Measurements from ENCODE around the gene ZNF609.

The ZNF609 gene, protein sequence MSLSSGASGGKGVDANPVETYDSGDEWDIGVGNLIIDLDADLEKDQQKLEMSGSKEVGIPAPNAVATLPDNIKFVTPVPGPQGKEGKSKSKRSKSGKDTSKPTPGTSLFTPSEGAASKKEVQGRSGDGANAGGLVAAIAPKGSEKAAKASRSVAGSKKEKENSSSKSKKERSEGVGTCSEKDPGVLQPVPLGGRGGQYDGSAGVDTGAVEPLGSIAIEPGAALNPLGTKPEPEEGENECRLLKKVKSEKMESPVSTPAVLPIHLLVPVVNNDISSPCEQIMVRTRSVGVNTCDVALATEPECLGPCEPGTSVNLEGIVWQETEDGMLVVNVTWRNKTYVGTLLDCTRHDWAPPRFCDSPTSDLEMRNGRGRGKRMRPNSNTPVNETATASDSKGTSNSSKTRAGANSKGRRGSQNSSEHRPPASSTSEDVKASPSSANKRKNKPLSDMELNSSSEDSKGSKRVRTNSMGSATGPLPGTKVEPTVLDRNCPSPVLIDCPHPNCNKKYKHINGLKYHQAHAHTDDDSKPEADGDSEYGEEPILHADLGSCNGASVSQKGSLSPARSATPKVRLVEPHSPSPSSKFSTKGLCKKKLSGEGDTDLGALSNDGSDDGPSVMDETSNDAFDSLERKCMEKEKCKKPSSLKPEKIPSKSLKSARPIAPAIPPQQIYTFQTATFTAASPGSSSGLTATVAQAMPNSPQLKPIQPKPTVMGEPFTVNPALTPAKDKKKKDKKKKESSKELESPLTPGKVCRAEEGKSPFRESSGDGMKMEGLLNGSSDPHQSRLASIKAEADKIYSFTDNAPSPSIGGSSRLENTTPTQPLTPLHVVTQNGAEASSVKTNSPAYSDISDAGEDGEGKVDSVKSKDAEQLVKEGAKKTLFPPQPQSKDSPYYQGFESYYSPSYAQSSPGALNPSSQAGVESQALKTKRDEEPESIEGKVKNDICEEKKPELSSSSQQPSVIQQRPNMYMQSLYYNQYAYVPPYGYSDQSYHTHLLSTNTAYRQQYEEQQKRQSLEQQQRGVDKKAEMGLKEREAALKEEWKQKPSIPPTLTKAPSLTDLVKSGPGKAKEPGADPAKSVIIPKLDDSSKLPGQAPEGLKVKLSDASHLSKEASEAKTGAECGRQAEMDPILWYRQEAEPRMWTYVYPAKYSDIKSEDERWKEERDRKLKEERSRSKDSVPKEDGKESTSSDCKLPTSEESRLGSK (N-terminal part only)

DNA sequence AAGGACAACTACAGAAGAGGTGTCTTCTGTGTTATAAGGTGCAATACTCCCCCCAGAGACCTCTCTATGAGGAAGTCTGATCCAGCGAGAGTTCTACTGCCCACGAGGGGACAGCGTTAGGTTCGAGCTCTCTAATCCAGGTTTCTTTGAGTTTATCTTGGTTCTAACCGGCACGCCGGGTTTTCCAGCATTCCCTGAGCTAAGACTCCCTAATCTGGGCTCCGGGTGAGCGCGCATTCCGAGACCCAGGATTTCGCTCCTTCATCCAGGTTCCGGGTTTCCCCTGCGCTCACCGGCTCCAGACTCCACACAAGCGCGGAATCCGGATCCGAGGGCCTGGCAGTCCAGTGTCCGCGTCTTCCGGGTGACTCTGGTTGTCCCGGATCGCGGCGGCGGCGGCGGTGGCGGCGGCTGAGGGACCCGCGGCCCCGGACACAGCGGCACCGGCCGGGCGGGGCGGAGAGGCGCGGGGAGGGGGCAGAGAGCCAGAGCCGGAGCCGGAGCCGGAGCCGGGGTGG lies at the start of gene ZNF609:
TSS of gene ZNF609 (plus strand) at position 373 of the 518 bp plus-strand sequence. CDS start 38,842 bp downstream, outside the sequence.
- DNase-seq (ENCODE audit: low spot score) = peak; percentile 84

DNA sequence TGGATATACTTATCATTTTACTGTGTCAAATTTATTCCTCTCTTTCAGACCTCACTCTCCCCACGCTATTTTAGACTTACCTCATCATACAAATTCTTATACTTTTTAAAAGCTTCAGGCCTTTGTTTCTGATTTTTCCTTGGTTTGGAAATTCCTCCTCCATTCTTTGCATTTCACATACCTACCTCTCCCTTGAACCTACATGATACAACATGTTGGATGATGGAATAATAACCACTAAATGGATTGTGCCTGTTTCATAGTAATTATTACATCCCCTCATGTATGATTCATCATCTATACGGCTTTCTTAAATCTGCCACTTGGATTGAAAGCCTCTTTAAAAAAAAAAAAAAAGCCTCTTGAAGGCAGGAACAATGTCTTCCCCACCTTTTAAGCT lies 48.2 kb upstream of the ZNF609 start:
- DNase-seq (ENCODE audit: low spot score) = no peak

DNA sequence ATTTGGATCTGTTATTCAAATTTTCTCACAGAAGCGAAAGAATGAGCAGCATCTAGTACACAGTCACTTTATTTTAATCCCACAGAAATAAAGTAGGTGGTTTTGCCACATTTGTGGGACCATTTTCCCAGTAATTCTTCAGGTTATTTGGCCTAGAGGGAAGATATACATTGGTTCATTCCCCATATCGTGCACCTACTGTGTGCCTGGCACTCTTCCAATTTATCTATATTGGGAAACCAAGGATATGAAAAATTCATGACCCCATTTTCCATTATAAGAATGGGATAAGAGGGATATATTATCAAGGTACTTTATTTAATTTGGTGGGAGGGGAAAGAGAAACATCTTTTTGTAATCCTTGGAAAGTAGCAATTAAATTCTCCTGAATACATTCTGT lies 37.7 kb upstream of the ZNF609 start:
- no peak for DNase-seq (ENCODE audit: low spot score)

DNA sequence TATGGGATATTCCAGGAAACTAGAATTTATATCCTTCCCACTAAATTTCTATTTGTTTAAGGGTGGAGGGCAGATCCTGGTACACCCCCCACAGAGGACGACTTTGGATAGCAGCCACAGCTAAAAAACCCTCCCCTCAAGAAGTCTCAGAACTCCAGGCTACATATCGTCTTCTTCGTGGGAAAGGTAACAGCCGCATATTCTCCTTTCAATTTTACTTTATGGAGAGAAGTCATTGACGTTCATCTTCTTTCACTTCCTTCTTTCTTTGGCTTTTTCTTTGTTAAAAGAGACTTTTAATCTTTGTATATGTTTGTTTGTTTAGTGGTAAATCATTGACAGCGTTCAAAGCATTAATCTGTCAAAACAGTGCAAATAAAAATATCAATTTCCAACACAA lies 36.4 kb upstream of the ZNF609 start:
- DNase-seq (ENCODE audit: low spot score) = no peak

DNA sequence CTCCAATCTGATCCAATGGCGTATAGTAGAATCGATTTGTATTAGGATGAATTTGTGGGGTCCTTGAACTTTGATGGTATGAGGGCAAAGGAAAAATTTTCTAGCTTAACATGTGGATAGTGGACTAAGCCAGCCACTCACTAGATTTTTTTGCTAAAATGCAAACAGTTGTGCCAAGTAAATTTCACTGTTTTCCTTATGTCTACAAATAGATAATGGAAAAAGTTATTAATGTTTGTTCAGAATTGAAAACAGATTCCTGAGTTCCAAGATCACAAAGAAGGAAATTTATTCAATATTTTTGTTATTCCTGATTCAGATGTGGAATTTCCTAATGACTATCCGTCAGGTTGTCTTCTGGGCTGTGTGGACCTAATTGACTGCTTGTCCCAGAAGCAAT lies 35.2 kb upstream of the ZNF609 start:
- DNase-seq (ENCODE audit: low spot score) = no peak

DNA sequence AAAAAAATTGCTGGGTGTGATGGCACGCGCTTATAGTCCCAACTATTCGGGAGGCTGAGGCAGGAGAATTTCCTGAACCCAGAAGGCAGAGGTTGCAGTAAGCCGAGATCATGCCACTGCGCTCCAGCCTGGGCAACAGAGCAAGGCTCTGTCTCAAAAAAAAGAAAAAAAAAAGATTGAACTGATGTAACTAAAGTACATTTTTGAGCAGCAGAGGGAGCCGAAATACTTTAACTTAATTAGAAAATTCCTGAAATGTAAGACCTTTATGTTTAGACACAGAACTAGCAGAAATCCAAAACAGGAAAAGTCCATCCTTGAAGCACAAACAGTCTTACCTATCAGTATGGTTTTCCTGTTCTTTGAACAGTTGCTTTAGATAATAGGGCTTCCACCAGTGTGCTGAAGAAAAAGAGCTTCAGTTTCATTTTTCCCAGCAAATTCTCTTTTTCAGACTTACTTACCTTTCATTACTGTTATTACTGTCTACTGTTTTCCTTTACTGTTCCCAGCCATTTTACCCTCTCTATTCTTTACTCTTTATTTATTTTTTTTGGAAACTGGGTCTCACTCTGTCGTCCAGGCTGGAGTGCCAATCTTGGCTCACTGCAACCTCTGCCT lies 33.4 kb upstream of the ZNF609 start:
- no peak for DNase-seq (ENCODE audit: low spot score)

DNA sequence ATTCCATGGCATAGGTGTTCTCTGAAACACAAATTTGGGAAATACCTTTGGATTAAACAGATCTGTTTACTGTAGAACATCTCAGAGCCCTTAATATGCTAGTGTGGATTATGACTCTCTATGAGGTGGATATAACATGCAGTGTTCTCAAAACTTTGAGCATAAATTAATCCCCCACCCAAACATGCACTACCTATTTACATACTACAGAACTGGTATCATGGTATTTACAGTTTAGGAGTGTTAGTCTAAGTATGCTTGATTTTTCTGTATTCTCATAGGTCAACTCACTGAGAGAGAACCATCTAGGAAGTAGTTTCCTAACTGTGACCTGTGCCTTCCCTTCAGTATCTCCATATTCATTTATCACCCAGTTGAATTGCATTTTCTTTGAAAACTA lies 30.9 kb upstream of the ZNF609 start:
- no peak for DNase-seq (ENCODE audit: low spot score)

DNA sequence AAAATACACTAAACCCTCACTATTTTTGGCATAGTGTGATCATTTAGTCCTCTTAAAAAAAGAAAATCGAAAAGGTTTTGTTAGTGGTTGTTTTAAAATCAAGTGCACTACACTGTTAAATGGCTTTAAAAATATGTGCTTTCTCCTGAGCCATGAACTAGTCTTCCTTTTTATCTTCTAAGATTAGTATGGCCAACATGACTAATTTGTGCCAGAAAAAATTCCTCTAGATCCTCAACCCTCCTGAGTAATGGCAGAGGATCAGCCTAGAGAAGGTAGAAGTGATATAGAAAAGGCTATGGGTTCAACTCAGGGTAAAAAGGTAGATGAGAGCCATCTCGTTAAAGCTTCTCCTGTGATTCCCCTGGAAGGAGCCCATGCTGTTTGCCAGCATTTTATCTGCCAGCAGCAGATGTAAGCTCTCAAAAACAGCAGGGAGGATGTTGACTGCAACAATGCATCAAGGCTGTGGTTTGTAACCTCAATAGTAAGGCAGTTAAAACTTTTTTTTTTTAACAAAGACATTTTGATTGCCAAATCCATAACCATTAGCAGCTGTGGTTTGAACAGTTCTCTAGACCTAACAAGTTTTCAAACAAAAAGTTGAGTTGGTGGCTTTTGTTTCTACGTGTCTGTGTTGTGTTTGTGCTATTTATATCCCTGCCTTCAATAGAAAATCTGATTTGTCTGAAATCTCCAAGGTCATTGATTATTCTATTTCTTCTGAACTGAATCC lies 30.2 kb upstream of the ZNF609 start:
- no peak for DNase-seq (ENCODE audit: low spot score)

DNA sequence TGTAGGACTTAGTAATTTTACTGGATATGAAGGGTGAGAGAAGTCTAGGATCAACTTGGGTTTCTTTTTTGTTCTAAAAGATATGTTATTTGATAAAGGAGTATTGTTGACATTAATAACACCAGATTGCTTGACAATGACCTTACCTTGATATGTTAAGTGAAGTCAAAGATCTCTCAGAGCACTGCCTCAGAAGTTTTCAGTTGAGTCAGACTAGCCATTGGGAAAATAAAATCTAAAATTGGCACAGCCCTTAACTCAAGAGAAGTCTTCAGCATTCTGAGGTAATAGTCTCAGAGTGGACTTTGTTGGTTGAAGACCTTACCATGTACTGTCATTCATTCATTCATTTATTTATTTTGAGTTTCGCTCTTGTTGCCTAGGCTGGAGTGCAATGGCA lies 22.4 kb upstream of the ZNF609 start:
- no peak for DNase-seq (ENCODE audit: low spot score)

DNA sequence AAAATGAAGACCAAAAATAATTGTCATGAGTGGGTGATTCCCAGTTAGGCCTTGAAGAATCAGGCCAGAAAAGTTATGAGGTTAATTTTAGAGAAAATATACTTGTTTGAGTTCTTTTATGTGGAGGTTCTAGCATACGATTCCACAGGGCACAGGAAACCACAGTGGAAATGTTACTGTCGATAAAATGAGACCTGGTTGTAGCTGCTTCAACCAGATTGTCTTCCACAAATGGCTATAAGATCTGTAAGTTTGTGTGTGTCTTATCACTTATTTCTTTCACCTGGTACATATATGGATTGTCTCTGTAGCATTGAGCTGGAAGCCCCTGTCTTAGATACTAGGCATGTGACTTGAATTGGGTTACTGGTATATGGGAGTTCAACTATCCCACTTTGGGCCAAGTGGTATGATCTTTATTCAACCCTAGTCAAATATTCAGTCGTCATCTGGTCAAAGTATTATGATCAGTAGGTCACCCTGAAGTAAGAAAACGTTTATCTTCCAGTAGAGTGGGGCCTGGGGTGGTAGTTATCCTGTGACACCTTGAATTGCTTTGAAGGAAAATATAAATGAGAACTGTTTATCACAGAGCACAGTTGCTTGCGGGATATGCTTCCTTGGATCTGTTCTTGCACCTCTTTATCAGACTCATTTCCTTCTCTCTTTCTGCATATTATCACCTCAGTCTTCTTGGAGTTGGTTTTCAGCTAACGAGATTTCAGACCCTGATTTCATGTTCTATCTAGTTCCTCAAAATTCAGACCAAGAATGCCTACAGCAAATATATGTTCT lies 21.5 kb upstream of the ZNF609 start:
- no peak for DNase-seq (ENCODE audit: low spot score)

DNA sequence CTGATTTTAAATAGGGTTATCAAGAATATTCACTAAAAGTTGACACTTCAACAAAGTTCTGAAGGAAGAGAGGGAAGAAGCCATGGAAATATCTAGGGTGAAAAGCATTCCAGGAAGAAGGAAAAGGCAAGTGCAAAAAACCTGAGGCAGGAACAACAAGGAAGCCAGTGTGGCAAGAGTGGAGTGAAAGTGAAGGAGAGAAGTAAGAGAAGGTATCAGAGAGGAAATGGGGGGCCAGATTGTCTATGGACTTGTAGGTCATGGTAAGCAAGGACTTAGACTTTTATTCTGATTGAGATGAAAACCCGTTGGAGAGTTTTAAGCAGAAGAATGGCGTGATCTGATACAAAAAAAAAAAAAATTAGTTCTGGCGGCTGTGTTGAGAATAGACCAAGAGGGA lies 18.5 kb upstream of the ZNF609 start:
- DNase-seq (ENCODE audit: low spot score) = no peak

DNA sequence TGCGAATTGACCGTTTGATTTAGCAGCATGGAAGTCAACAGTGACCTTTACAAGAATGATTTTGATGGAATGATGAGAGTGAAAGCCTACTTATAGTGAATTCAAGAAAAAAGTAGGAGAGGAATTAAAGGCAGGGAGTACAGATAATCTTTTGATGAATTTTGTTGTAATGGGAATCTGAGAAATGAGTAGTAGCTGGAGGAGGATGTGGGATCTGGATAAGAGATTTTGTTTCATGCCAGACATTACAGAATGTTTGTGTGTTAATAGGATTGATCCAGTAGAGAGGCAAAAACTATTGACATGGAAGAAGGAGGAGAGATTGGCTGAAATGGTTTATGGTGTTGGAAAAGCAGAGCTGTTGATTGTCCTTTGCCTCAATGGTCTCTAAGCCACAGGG lies 17.4 kb upstream of the ZNF609 start:
- no peak for DNase-seq (ENCODE audit: low spot score)

DNA sequence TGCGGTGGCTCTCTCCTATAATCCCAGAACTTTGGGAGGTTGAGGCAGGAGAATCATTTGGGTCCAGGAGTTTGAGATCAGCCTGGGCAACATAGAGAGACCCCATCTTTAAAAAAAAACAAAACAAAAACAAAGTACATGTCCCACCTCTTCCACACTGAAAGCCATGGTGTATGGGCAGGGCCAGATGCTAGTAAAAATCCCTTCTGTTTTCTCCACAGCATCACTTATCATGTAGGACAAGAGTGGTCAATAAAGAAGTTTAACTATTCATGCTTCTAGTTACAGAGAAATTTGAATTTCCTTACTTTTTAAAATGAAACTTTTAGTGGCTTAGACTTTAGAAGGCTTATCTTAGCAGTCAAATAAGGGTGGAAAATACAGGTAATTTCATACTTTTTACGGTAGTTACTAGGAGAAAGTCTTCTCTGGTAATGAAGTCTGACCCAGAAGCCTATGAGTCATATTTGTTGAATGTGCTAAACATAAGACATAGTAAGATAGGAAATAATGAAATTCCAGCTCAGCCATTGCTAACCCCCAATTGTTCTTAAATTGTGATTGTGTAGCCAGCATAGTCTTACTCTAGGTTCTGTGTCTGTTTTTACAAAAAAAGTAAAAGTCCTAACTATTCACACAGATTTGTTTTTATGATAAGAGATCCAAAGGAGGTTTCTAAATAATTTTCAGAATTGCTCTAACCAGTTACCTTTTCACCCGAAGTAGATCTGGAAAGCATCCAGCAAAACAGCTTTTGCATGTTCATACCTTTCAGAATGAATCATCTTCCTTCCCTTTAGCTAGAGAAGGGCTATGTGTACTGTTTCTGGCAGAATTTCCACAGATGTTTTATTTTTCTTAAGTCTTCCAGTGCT lies 16.4 kb upstream of the ZNF609 start:
- peak; percentile 27 for DNase-seq (ENCODE audit: low spot score)

DNA sequence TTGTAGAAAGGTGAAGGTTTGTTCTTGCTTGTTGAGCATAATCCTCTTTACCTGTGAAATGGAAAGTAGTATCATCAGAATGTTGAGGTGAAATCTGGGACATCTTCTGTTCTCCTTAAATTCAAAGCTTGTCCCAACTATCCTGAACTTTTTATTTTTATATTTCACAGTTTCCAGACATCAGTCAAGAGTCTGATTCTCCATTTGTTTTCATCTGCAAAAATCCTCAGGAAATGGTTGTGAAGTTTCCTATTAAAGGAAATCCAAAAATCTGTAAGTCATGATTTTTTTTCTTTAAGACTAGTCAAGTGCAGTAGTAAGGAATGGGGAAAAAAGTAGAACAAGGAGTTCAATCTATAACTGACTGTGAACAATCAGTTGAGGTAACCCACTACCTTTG lies 15.5 kb upstream of the ZNF609 start:
- no peak for DNase-seq (ENCODE audit: low spot score)

DNA sequence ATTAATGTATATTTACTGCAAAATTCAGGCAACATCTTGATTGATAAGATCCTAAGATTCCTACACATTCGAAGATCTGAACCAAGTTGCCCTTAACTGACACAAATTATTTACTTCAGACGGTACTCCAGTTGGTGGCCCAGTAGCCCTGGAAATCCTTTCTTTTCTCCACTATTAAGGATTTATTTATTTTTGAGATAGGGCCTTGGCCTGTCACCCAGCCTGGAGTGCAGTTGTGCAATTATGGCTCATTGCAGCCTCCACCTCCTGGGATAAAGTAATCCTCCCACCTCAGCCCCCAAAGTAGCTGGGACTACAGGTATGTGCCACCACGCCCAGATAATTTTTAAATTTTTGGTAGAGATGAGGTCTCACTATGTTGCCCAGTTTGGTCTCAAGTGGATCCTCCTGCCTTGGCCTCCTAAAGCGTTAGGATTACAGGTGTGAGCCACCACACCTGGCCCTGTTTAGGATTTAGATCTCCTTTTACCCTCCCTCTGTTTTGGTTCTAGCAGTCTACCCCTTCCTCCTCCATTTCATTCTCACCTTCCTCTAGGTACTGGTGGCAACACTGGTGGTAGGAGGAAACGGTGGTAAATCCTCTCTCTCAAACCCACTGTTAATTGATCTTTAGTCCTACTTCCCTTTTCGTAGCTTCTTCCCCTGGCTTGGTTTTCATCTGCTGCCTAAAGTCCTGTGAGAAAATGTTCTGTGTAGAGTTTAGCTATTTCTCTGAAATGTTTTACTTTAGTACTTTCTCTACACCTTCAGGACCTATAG lies 12.7 kb upstream of the ZNF609 start:
- DNase-seq (ENCODE audit: low spot score) = no peak

DNA sequence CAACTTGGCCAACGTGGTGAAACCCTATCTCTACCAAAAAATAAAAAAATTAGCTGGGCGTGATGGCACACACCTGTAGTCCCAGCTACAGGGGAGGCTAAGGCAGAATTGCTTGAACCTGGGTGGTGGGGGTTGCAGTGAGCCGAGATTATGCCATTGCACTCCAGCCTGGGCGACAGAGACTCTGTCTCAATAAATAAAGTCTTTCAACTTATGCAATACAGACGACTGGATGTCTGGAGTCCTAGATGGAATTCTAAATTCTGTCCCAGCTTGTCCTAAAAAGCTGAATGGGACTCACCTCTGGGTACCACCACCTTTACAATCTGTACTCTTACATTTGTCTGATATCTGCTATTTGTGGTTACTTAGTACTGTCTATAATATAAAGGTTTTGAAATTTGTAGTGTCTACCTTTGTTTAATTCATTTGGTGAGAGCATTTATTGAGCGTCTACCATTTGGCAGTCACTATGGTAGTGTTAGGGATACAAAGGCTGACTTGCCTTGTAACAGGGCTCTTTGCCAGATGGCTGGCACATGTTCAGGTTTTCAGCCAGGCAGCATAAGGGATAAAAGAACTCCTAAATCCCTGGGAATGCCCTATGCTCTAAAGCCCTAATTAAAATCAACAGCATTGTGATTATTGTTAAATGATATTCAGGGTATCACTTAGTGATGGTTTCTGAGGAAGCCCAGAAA lies 7.2 kb upstream of the ZNF609 start:
- no peak for DNase-seq (ENCODE audit: low spot score)

DNA sequence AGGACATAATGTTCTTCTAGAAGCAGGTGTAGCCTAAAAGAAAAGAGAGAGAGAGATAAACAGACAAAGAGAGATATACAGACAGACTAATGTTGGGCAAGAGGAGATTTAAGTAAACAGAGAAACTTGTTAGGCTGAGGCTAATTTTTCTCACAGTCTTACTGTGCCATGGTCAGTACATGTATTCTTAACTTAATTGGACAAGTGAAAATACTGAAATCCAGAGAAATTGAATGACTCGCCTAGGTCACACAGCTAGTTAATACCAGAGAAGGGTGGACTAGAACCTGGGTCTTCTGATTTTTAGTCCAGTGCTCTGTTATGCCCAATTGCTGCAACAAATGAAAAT lies 6.7 kb upstream of the ZNF609 start:
- DNase-seq (ENCODE audit: low spot score) = no peak

DNA sequence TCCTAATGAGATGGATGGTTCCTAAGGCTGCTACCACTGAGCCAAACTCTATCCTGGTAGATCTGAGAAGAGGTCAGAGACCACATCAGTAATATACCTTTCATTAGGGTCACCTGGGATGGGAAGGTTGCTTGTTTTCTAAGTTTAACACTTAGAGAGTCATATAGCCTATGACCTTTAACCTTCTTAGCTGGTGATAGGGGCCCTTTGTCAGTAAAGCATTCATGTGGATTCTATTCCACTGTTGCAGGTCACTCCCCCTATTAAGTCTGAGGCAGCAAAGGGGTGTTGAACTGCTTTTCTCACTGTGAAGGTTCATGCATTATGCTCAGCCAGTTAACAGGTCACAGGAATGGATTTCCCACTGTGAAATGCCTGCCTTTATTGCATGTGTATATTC lies 6.1 kb upstream of the ZNF609 start:
- no peak for DNase-seq (ENCODE audit: low spot score)

Data from hematopoietic multipotent progenitor cell treated with erythropoietin and hydrocortisone succinate and interleukin-3 and kit ligand, for 15 days (in vitro differentiated cells).